ENCODE measurements around the gene FAM236A.
"Not testable (repeated sequence)": the region's sequence is repeated elsewhere in the genome, so short reads cannot be mapped to it uniquely, and the experiment has no call there.

DNA sequence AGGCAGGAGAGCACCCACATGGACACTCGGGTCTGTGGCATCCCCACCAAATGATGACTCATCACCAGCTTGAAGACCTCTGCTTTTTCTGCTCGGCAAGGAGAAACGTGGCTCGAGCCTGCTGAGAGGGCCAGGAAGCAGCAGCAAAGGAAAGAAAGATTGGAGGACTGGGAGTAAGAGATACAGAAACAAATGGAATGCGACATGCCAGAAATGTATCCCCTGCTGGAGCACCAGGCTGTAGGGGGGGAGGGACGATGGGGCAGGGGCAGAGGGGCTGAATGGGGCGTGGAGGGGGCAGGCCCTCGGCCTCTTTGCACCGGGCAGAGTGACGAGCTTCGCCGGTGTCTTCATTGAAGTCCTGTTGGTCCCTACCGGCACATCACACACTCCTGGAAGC is 25.7 kb upstream of the FAM236A start, which contains the start of gene FAM236C:
- TF ChIP-seq POLR2A (IDR thresholded peaks at IDR 0.05; ENCODE audit: low read depth, low read length); TBL1XR1 (IDR thresholded peaks at IDR 0.05; ENCODE audit: low read depth, low read length); POLR2AphosphoS2 (IDR thresholded peaks at IDR 0.05; ENCODE audit: low read depth, low read length); TCF3 (IDR thresholded peaks at IDR 0.05; ENCODE audit: borderline replicate concordance, insufficient read depth, low read depth, low read length); BMI1 (IDR thresholded peaks at IDR 0.05; ENCODE audit: borderline replicate concordance); ZNF384 (IDR thresholded peaks at IDR 0.05; ENCODE audit: borderline replicate concordance, low read depth, low read length): not testable (repeated sequence)
- TF ChIP-seq, protein P1, sequence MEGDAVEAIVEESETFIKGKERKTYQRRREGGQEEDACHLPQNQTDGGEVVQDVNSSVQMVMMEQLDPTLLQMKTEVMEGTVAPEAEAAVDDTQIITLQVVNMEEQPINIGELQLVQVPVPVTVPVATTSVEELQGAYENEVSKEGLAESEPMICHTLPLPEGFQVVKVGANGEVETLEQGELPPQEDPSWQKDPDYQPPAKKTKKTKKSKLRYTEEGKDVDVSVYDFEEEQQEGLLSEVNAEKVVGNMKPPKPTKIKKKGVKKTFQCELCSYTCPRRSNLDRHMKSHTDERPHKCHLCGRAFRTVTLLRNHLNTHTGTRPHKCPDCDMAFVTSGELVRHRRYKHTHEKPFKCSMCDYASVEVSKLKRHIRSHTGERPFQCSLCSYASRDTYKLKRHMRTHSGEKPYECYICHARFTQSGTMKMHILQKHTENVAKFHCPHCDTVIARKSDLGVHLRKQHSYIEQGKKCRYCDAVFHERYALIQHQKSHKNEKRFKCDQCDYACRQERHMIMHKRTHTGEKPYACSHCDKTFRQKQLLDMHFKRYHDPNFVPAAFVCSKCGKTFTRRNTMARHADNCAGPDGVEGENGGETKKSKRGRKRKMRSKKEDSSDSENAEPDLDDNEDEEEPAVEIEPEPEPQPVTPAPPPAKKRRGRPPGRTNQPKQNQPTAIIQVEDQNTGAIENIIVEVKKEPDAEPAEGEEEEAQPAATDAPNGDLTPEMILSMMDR (IDR thresholded peaks at IDR 0.05 in 2 of 3, conservative IDR thresholded peaks at IDR 0.05 in 1 of 3; ENCODE audit: control insufficient read depth in 2 of 3, extremely low read depth in 1 of 3, insufficient read depth in 1 of 3, low read depth in 3 of 3, low read length in 3 of 3): not testable (repeated sequence)
- TF ChIP-seq, protein P2, sequence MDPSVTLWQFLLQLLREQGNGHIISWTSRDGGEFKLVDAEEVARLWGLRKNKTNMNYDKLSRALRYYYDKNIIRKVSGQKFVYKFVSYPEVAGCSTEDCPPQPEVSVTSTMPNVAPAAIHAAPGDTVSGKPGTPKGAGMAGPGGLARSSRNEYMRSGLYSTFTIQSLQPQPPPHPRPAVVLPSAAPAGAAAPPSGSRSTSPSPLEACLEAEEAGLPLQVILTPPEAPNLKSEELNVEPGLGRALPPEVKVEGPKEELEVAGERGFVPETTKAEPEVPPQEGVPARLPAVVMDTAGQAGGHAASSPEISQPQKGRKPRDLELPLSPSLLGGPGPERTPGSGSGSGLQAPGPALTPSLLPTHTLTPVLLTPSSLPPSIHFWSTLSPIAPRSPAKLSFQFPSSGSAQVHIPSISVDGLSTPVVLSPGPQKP (IDR thresholded peaks at IDR 0.05; ENCODE audit: low read depth, low read length): not testable (repeated sequence)
- TF ChIP-seq, protein P3, sequence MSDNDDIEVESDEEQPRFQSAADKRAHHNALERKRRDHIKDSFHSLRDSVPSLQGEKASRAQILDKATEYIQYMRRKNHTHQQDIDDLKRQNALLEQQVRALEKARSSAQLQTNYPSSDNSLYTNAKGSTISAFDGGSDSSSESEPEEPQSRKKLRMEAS (IDR thresholded peaks at IDR 0.05; ENCODE audit: low read depth, low read length): not testable (repeated sequence)
- TF ChIP-seq, protein P4, sequence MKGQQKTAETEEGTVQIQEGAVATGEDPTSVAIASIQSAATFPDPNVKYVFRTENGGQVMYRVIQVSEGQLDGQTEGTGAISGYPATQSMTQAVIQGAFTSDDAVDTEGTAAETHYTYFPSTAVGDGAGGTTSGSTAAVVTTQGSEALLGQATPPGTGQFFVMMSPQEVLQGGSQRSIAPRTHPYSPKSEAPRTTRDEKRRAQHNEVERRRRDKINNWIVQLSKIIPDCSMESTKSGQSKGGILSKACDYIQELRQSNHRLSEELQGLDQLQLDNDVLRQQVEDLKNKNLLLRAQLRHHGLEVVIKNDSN (IDR thresholded peaks at IDR 0.05; ENCODE audit: borderline replicate concordance, extremely low read length, insufficient read depth, low read depth, low read length): not testable (repeated sequence)

All from GM12878 (cell line).